IMR-90 (cell line): ENCODE results near the gene CYB5D1. TPM values are rescaled to one million over a fixed set of nuclear protein-coding genes. Genes with fewer than 3 reads are reported as not detected.

Experiments
- ATAC-seq: fragments of 200-7000 bp; cut with Tn5 transposase; 2 replicates; pipeline ENCODE4 v1.9.1; 2020; ENCODE audit warnings: low read depth, mild to moderate bottlenecking, moderate library complexity
- BruUV-seq: library from RNA; stranded (reverse); fragments of 400-500 nt; replicated peaks from 2 replicates; lab custom pipeline; 2021; lab: Mats Ljungman, UMichigan
- CTCF ChIA-PET: fragments of 300-600 bp; formaldehyde crosslinking; extraction: SDS; loops from one replicate; lab custom pipeline; 2021; ENCODE audit warnings: antibody characterized with exemption; lab: Yijun Ruan, JAX
- POLR2A ChIA-PET: fragments of 300-600 bp; sonication (Branson Sonifier 250); formaldehyde crosslinking; loops from one replicate; lab custom pipeline; 2022; ENCODE audit warnings: antibody characterized with exemption; ENCODE audit not compliant: unreplicated experiment; lab: Charles Lee
- DNase-seq: peaks from one replicate; pipeline ENCODE4 v3.0.0; 2013
- H2AFZ ChIP-seq: replicated peaks from 2 replicates; pipeline ENCODE3; 2013; ENCODE audit warnings: low read length, mild to moderate bottlenecking; ENCODE audit not compliant: poor library complexity
- H2AK5ac ChIP-seq: 2 replicates; pipeline ENCODE4 v1.6.1; 2013; ENCODE audit warnings: low read depth, low read length, inconsistent platforms
- H2AK9ac ChIP-seq: replicated peaks from 2 replicates; pipeline ENCODE3; 2013; ENCODE audit warnings: mild to moderate bottlenecking, low read depth, low read length, moderate library complexity; ENCODE audit not compliant: poor library complexity
- H2BK120ac ChIP-seq: 2 replicates; pipeline ENCODE4 v1.6.1; 2013; ENCODE audit warnings: low read depth, low read length, inconsistent platforms
- H2BK15ac ChIP-seq: 3 replicates; pipeline ENCODE4 v1.6.1; 2013; ENCODE audit warnings: low read depth, low read length, inconsistent platforms
- H2BK20ac ChIP-seq: 2 replicates; pipeline ENCODE4 v1.6.1; 2013; ENCODE audit warnings: low read depth, mild to moderate bottlenecking, inconsistent platforms, low read length, moderate library complexity
- H2BK5ac ChIP-seq: 2 replicates; pipeline ENCODE4 v1.6.1; 2013; ENCODE audit warnings: mild to moderate bottlenecking, low read depth, low read length, inconsistent platforms; ENCODE audit not compliant: poor library complexity, severe bottlenecking
- H3K14ac ChIP-seq: replicated peaks from 2 replicates; pipeline ENCODE4 v1.6.1; 2013; ENCODE audit warnings: low read depth, low read length, inconsistent platforms
- H3K18ac ChIP-seq: 2 replicates; pipeline ENCODE4 v1.6.1; 2013; ENCODE audit warnings: low read depth, low read length, control low read depth
- H3K23ac ChIP-seq: 2 replicates; pipeline ENCODE4 v1.6.1; 2013; ENCODE audit warnings: low read depth, low read length, inconsistent platforms
- H3K27ac ChIP-seq: 2 replicates; pipeline ENCODE4 v1.5.1; 2013; ENCODE audit warnings: mild to moderate bottlenecking, control low read depth, low read length; ENCODE audit not compliant: insufficient read depth
- H3K27me3 ChIP-seq: 2 replicates; pipeline ENCODE4 v1.6.1; 2013; ENCODE audit warnings: low read length; ENCODE audit not compliant: control insufficient read depth, insufficient read depth
- H3K36me3 ChIP-seq: 2 replicates; pipeline ENCODE4 v1.6.1; 2013; ENCODE audit warnings: low read length, mixed read lengths; ENCODE audit not compliant: control insufficient read depth, insufficient read depth
- H3K4ac ChIP-seq: 2 replicates; pipeline ENCODE4 v1.6.1; 2013; ENCODE audit warnings: low read depth, low read length, inconsistent platforms
- H3K4me1 ChIP-seq: 2 replicates; pipeline ENCODE4 v1.6.1; 2013; ENCODE audit warnings: low read length, mixed read lengths; ENCODE audit not compliant: control insufficient read depth, insufficient read depth
- H3K4me2 ChIP-seq: 2 replicates; pipeline ENCODE4 v1.6.1; 2013; ENCODE audit warnings: low read depth, mild to moderate bottlenecking, control low read depth, low read length, moderate library complexity
- H3K4me3 ChIP-seq: 2 replicates; pipeline ENCODE4 v1.5.1; 2013; ENCODE audit warnings: low read depth, mild to moderate bottlenecking, control low read depth, low read length, moderate library complexity; ENCODE audit not compliant: insufficient read depth
- H3K56ac ChIP-seq: 2 replicates; pipeline ENCODE4 v1.6.1; 2013; ENCODE audit warnings: low read length, inconsistent platforms; ENCODE audit not compliant: insufficient read depth; ENCODE audit errors: extremely low read depth
- H3K79me1 ChIP-seq, 2 experiments: 2 replicates each; pipeline ENCODE4 v1.6.1; 2013; ENCODE audit warnings: low read length in 2 of 2, inconsistent platforms in 1 of 2, low read depth in 1 of 2
- H3K9ac ChIP-seq: 2 replicates; pipeline ENCODE4 v1.6.1; 2013; ENCODE audit warnings: low read depth, low read length, control low read depth
- H3K9me1 ChIP-seq: 2 replicates; pipeline ENCODE4 v1.6.1; 2013; ENCODE audit warnings: low read length, inconsistent platforms; ENCODE audit not compliant: insufficient read depth
- H3K9me3 ChIP-seq: 2 replicates; pipeline ENCODE4 v1.6.1; 2013; ENCODE audit warnings: low read length; ENCODE audit not compliant: control insufficient read depth, insufficient read depth
- H4K20me1 ChIP-seq: 2 replicates; pipeline ENCODE4 v1.6.1; 2013; ENCODE audit warnings: low read length, inconsistent platforms; ENCODE audit not compliant: insufficient read depth
- H4K5ac ChIP-seq: 2 replicates; pipeline ENCODE4 v1.6.1; 2013; ENCODE audit warnings: mild to moderate bottlenecking, low read depth, low read length, control low read depth
- H4K8ac ChIP-seq, 2 experiments: 2 replicates each; pipeline ENCODE4 v1.6.1; 2013; ENCODE audit warnings: low read depth in 2 of 2, low read length in 2 of 2, control low read depth in 1 of 2, inconsistent platforms in 1 of 2
- H4K91ac ChIP-seq: 2 replicates; pipeline ENCODE4 v1.6.1; 2013; ENCODE audit warnings: low read depth, low read length, inconsistent platforms; ENCODE audit not compliant: insufficient read depth
- BHLHE40 ChIP-seq: fragments of 150-350 bp; IDR thresholded peaks from 2 replicates; pipeline ENCODE4 v1.6.1; 2016; ENCODE audit warnings: mild to moderate bottlenecking, low read depth, low read length
- CEBPB ChIP-seq: IDR thresholded peaks from 2 replicates; pipeline ENCODE4 v1.6.1; 2012; ENCODE audit warnings: low read depth, low read length, improper control_type of control experiment
- CHD1 ChIP-seq: IDR thresholded peaks from 2 replicates; pipeline ENCODE4 v1.6.1; 2012; ENCODE audit warnings: low read depth, low read length, improper control_type of control experiment
- FOS ChIP-seq: fragments of 150-350 bp; IDR thresholded peaks from 2 replicates; pipeline ENCODE4 v1.6.1; 2016; ENCODE audit warnings: low read depth, low read length
- MAFK ChIP-seq: IDR thresholded peaks from 2 replicates; pipeline ENCODE4 v1.6.1; 2012; ENCODE audit warnings: low read depth, low read length, improper control_type of control experiment
- MAZ ChIP-seq: IDR thresholded peaks from 2 replicates; pipeline ENCODE4 v1.6.1; 2012; ENCODE audit warnings: low read depth, mild to moderate bottlenecking, low read length, improper control_type of control experiment, moderate library complexity, borderline replicate concordance
- MXI1 ChIP-seq: IDR thresholded peaks from 2 replicates; pipeline ENCODE4 v1.6.1; 2012; ENCODE audit warnings: low read depth, mild to moderate bottlenecking, low read length, moderate library complexity, borderline replicate concordance
- NFE2L2 ChIP-seq: fragments of 150-350 bp; IDR thresholded peaks from 2 replicates; pipeline ENCODE4 v1.6.1; 2016; ENCODE audit warnings: low read depth, mild to moderate bottlenecking, low read length
- POLR2A ChIP-seq: IDR thresholded peaks from 2 replicates; pipeline ENCODE4 v1.6.1; 2012; ENCODE audit warnings: mild to moderate bottlenecking, low read depth, low read length
- RAD21 ChIP-seq: IDR thresholded peaks from 2 replicates; pipeline ENCODE4 v1.6.1; 2012; ENCODE audit warnings: low read length, improper control_type of control experiment
- RCOR1 ChIP-seq: IDR thresholded peaks from 2 replicates; pipeline ENCODE4 v1.6.1; 2012; ENCODE audit warnings: mild to moderate bottlenecking, low read length, improper control_type of control experiment; ENCODE audit not compliant: insufficient replicate concordance
- RFX5 ChIP-seq: IDR thresholded peaks from 2 replicates; pipeline ENCODE4 v1.8.0; 2012; ENCODE audit warnings: low read depth, mild to moderate bottlenecking, low read length, moderate library complexity
- SMC3 ChIP-seq: fragments of 150-350 bp; IDR thresholded peaks from 2 replicates; pipeline ENCODE4 v1.6.1; 2016; ENCODE audit warnings: low read depth, mild to moderate bottlenecking, antibody characterized with exemption, low read length, moderate library complexity
- WGBS, 2 experiments: methylation state at CpG; one replicate each; pipeline versions ENCODE4 v1.1.5 to v1.1.7; 2013; ENCODE audit warnings: missing lambda C conversion rate in 2 of 2; ENCODE audit not compliant: insufficient read length in 1 of 2; ENCODE audit errors: extremely low coverage in 2 of 2; 5-methylcytosine and 5-hydroxymethylcytosine counted together
- dilution Hi-C: fragments of 300-500 bp; cut with HindIII; formaldehyde crosslinking; loops from one replicate; pipeline ENCODE4 v1.14.3; 2018; ENCODE audit warnings: low sequenced_read_pairs; ENCODE audit not compliant: unreplicated experiment
- in situ Hi-C: fragments of 300-500 bp; cut with MboI; formaldehyde crosslinking; loops from 3 replicates; pipeline ENCODE4 v1.14.3; 2019; ENCODE audit warnings: low sequenced_read_pairs, inconsistent platforms, mixed read lengths
- intact Hi-C: fragments of 100-400 bp; cut with micrococcal nuclease; formaldehyde crosslinking; loops from 2 replicates; pipeline ENCODE4 v1.10.0; 2022
- polyA plus RNA-seq, 3 experiments: library from polyadenylated mRNA; depleted of rRNA; stranded (reverse); fragments of >200 nt; gene quantifications; 2 replicates each; pipeline ENCODE4 v1.2.3, GENCODE V29; 2012; ENCODE audit warnings: low replicate concordance in 1 of 3
- total RNA-seq: library from RNA; depleted of rRNA; stranded (reverse); fragments of >200 nt; gene quantifications from 2 replicates; pipeline ENCODE4 v1.2.3, GENCODE V29; 2012
- TF ChIP-seq, protein P1 (sequence below): conservative IDR thresholded peaks from 2 replicates; pipeline ENCODE4 v1.5.1; 2012; ENCODE audit warnings: mild to moderate bottlenecking, low read depth, low read length, improper control_type of control experiment
- TF ChIP-seq, protein P2 (sequence below): fragments of 150-350 bp; IDR thresholded peaks from 2 replicates; pipeline ENCODE4 v1.6.1; 2017; ENCODE audit warnings: mild to moderate bottlenecking, antibody characterized with exemption, low read length, low read depth
- TF ChIP-seq, protein P3 (sequence below): fragments of 150-350 bp; IDR thresholded peaks from 2 replicates; pipeline ENCODE4 v1.6.1; 2016; ENCODE audit warnings: low read depth, mild to moderate bottlenecking, low read length, moderate library complexity, borderline replicate concordance

Gene CYB5D1
- total and polyA plus RNA-seq, 2 of the 4 experiments (the other 2 are of a cell fraction) = 8.8 to 10.8 TPM

DNA sequence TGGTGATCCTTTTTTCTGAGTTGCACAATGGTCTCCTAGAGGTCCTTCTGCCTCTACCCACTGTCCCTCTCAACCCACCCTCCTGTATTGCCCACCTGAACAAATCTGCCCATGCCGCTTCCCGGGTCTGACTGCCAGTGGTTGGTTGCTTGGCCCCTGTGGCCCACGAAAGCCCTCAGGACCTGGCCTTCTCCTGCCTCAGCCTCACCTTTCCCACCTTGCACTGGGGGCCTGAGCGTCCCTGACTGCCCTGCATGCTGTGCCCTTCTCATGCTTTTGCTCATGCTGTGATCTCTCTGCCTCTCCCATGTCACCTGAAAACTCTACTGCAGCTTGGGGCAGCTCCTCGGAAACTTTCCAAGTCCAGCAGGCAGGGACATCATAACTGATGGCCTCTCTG is 37.6 kb upstream of the CYB5D1 start:
- Histone ChIP-seq H3K27me3 (peaks cover 50% of the 10 kb centered on the region), H3K4me1 (no peaks in the 10 kb centered on the region; the same call in 1 of the 2 replicates), H4K20me1 (no peaks in the 10 kb centered on the region; the same call in none of the 2 replicates), H3K18ac (no peak overlapping the region), H2AFZ (no peak overlapping the region), H2BK5ac (no peak overlapping the region), H3K27ac (no peak overlapping the region), H2BK15ac (no peak overlapping the region), H3K4me3 (no peak overlapping the region), H2AK9ac (no peak overlapping the region), H3K56ac (no peak overlapping the region), H2AK5ac (no peak overlapping the region), H4K8ac (no peak overlapping the region), H4K91ac (no peak overlapping the region), H3K79me1 (no peaks in the 10 kb centered on the region), H3K9me1 (no peaks in the 10 kb centered on the region), H3K23ac (no peak overlapping the region), H2BK120ac (no peak overlapping the region), H3K9me3 (no peaks in the 10 kb centered on the region), H3K4me2 (no peak overlapping the region), H4K5ac (no peak overlapping the region), H3K14ac (no peak overlapping the region), H2BK20ac (no peak overlapping the region), H3K4ac (no peak overlapping the region), H3K36me3 (no peaks in the 10 kb centered on the region), H3K9ac (no peak overlapping the region)
- dilution Hi-C loops = no loop called here
- ChIA-PET CTCF (no interaction called here), POLR2A (no interaction called here)
- ATAC-seq (no peak), DNase-seq (no peak)
- in situ Hi-C loops = loop anchor here (5.0 kb wide), 1 partner anchor 78 kb away; no protein-coding TSS in a partner anchor
- BruUV-seq = no TSS peak
- TF ChIP-seq RCOR1 = no peak
- TF ChIP-seq CEBPB = no peak
- no peak for TF ChIP-seq CHD1
- no peak for TF ChIP-seq POLR2A
- TF ChIP-seq, protein P1, sequence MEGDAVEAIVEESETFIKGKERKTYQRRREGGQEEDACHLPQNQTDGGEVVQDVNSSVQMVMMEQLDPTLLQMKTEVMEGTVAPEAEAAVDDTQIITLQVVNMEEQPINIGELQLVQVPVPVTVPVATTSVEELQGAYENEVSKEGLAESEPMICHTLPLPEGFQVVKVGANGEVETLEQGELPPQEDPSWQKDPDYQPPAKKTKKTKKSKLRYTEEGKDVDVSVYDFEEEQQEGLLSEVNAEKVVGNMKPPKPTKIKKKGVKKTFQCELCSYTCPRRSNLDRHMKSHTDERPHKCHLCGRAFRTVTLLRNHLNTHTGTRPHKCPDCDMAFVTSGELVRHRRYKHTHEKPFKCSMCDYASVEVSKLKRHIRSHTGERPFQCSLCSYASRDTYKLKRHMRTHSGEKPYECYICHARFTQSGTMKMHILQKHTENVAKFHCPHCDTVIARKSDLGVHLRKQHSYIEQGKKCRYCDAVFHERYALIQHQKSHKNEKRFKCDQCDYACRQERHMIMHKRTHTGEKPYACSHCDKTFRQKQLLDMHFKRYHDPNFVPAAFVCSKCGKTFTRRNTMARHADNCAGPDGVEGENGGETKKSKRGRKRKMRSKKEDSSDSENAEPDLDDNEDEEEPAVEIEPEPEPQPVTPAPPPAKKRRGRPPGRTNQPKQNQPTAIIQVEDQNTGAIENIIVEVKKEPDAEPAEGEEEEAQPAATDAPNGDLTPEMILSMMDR = no peak
- no peak for TF ChIP-seq BHLHE40
- TF ChIP-seq SMC3 = no peak
- TF ChIP-seq, protein P2, sequence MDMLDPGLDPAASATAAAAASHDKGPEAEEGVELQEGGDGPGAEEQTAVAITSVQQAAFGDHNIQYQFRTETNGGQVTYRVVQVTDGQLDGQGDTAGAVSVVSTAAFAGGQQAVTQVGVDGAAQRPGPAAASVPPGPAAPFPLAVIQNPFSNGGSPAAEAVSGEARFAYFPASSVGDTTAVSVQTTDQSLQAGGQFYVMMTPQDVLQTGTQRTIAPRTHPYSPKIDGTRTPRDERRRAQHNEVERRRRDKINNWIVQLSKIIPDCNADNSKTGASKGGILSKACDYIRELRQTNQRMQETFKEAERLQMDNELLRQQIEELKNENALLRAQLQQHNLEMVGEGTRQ = no peak
- TF ChIP-seq FOS = no peak
- TF ChIP-seq RFX5 = no peak
- TF ChIP-seq MAFK = no peak
- no peak for TF ChIP-seq NFE2L2
- no peak for TF ChIP-seq MAZ
- TF ChIP-seq, protein P3, sequence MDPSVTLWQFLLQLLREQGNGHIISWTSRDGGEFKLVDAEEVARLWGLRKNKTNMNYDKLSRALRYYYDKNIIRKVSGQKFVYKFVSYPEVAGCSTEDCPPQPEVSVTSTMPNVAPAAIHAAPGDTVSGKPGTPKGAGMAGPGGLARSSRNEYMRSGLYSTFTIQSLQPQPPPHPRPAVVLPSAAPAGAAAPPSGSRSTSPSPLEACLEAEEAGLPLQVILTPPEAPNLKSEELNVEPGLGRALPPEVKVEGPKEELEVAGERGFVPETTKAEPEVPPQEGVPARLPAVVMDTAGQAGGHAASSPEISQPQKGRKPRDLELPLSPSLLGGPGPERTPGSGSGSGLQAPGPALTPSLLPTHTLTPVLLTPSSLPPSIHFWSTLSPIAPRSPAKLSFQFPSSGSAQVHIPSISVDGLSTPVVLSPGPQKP = no peak
- no peak for TF ChIP-seq RAD21
- no peak for TF ChIP-seq MXI1
- WGBS, 2 experiments = no CpG with 5 or more reads among the region's 5 CpGs
- intact Hi-C loops = loop anchor here (5.0 kb wide), 2 partner anchors 77 to 172 kb away; no protein-coding TSS in a partner anchor
